ENCODE results near the gene ACSS1. TPM values are rescaled to one million over a fixed set of nuclear protein-coding genes. Genes with fewer than 3 reads are reported as not detected.

Gene ACSS1
- total RNA-seq, 1 donor from 2014 or later, result 7.3 TPM

DNA sequence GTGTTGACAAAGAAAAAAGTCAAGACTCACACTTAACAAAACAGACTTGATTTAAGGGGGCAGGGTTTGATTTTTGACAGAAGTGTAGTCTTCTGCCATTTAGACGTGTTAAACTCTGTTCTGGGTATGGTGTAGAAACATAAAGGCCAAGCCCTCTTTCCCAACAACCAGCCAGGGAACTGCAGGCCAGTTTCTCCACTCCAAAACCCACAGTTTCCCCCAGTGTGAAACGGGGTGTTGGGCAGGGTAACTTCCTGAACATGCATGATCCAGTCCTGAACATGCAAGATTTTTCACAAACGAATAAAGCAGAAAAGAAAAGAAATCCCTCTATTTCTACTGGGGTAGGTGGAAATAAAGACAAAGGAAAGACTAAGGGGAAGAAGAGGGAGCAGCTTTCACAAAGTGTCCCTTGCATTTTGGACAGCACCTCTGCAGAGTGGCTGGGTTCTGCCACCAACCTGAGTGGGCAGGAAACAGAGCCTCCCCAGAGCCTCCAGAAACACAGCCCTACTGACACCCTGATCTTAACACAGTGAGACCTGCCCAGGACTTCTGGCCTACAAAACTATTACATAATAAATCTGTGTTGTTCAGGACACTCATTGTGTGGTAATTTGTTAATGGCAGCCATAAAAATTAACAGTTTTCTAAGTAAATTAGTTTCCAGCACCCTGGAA is 72.8 kb downstream of the ACSS1 start:
- TF ChIP-seq, protein P1, sequence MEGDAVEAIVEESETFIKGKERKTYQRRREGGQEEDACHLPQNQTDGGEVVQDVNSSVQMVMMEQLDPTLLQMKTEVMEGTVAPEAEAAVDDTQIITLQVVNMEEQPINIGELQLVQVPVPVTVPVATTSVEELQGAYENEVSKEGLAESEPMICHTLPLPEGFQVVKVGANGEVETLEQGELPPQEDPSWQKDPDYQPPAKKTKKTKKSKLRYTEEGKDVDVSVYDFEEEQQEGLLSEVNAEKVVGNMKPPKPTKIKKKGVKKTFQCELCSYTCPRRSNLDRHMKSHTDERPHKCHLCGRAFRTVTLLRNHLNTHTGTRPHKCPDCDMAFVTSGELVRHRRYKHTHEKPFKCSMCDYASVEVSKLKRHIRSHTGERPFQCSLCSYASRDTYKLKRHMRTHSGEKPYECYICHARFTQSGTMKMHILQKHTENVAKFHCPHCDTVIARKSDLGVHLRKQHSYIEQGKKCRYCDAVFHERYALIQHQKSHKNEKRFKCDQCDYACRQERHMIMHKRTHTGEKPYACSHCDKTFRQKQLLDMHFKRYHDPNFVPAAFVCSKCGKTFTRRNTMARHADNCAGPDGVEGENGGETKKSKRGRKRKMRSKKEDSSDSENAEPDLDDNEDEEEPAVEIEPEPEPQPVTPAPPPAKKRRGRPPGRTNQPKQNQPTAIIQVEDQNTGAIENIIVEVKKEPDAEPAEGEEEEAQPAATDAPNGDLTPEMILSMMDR (IDR thresholded peaks at IDR 0.05; ENCODE audit: insufficient read depth, low read length, poor library complexity, severe bottlenecking), result no peak
- no peak for DNase-seq (ENCODE audit: low read depth)
- H3K4me3 ChIP-seq (ENCODE audit: low read depth, low read length), result no peak overlapping the region
- peaks cover under 1% of the 10 kb centered on the region for H3K36me3 ChIP-seq (ENCODE audit: control insufficient read depth, insufficient read depth, low read length)
- no peaks in the 10 kb centered on the region for H3K27me3 ChIP-seq (ENCODE audit: control insufficient read depth, insufficient read depth, low read length)

DNA sequence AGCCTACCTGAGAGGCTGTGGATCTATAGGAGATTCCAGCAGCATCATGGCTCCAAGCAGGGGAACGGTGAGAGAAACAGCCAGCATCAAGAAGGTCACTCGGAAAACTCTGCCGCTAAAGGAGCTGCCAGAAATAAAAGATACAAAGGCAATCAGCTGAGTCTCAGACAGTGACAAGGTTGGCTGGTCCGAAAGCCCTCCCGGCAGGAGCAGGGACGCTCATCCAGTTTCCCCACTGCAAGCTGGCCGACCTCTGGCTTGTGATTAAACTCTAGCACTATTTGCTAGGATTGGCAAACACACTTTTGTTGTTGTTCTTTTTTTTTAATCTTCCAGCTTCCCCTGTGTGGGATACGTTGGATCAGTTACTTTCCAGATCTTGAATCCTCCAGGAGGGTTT is 74.0 kb downstream of the ACSS1 start:
- H3K27me3 ChIP-seq (ENCODE audit: control insufficient read depth, insufficient read depth, low read length), result no peaks in the 10 kb centered on the region
- no peak overlapping the region for H3K4me3 ChIP-seq (ENCODE audit: low read depth, low read length)
- peaks cover 4% of the 10 kb centered on the region for H3K36me3 ChIP-seq (ENCODE audit: control insufficient read depth, insufficient read depth, low read length)

DNA sequence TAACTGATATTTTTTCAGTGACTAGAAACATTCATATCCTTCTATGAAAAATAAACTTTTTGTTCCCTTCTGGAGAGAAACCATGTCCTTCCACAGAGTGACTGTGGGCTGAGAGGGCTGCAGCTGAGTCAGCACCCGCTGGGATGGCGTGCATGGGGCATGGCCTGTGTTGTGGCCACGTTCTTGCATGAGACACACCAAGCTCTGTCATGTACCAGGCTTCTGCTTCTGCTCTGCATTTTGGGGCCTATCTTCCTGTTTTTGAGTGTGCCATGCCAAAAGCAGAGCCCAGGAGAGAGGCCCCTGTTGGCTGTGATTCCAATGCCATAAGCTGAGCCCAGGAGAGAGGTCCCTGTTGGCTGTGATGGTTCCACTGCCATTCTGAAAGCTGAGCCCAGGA is 76.1 kb downstream of the ACSS1 start:
- TF ChIP-seq, protein P1 (IDR thresholded peaks at IDR 0.05; ENCODE audit: insufficient read depth, low read length, poor library complexity, severe bottlenecking), result no peak
- DNase-seq (ENCODE audit: low read depth), result no peak
- H3K27me3 ChIP-seq (ENCODE audit: control insufficient read depth, insufficient read depth, low read length), result no peaks in the 10 kb centered on the region
- H3K4me3 ChIP-seq (ENCODE audit: low read depth, low read length), result no peak overlapping the region
- peaks cover 4% of the 10 kb centered on the region for H3K36me3 ChIP-seq (ENCODE audit: control insufficient read depth, insufficient read depth, low read length)

More for the DNA sequence above, 74.0 kb downstream of the ACSS1 start:
- DNase-seq (ENCODE audit: low read depth), result no peak
- TF ChIP-seq, protein P1 (IDR thresholded peaks at IDR 0.05; ENCODE audit: insufficient read depth, low read length, poor library complexity, severe bottlenecking), result no peak

DNA sequence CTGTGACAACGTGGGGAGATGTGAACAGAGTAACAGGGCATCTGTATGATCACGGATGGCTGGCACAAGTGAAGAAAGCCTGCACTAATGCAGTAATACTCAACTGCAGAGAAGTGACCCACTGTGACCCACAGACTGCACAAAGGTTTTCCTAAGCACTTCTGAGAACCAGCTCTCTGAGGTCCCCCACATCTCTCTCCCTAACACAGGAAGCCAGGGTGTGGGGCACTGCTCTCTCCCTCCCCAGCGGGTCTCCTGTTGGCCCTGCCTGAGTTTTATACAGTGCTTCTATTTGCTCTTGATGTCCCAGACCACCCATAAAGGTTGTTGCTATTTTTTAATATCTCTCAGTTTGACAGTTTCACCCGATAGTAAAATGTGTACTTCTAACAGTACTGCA is 76.7 kb downstream of the ACSS1 start:
- TF ChIP-seq, protein P1 (IDR thresholded peaks at IDR 0.05; ENCODE audit: insufficient read depth, low read length, poor library complexity, severe bottlenecking), result no peak
- no peaks in the 10 kb centered on the region for H3K27me3 ChIP-seq (ENCODE audit: control insufficient read depth, insufficient read depth, low read length)
- H3K4me3 ChIP-seq (ENCODE audit: low read depth, low read length), result no peak overlapping the region
- H3K36me3 ChIP-seq (ENCODE audit: control insufficient read depth, insufficient read depth, low read length), result peaks cover 4% of the 10 kb centered on the region
- DNase-seq (ENCODE audit: low read depth), result no peak

DNA sequence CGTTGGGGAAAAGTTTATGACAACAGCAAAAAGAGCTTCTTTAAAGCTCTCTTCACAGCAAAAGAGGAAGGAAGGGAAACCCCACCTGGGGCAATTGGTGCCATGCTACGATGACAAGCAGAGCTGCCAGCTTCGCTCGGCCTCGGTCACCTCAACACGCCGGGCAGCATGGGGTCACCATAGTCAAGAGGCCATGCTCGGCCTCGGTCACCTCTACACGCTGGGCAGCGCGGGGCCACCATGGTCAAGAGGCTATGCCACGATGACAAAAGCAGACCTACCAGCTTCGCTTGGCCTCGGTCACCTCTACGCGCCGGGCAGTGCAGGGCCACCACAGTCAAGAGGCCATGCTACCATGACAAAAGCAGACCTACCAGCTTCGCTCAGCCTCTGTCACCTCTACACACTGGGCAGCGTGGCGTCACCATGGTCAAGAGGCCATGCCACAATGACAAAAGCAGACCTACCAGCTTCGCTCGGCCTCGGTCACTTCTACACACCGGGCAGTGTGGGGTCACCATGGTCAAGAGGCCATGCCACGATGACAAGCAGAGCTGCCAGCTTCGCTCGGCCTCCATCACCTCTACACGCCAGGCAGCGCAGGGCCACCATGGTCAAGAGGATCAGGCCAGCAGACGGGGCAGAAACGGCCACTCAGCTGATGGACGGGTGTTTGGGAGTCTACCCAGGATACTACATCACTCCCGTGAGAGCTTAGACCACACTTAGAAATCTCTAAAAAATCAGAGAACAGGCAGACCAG is 77.5 kb downstream of the ACSS1 start:
- TF ChIP-seq, protein P1 (IDR thresholded peaks at IDR 0.05; ENCODE audit: insufficient read depth, low read length, poor library complexity, severe bottlenecking), result no peak
- H3K4me3 ChIP-seq (ENCODE audit: low read depth, low read length), result no peak overlapping the region
- H3K36me3 ChIP-seq (ENCODE audit: control insufficient read depth, insufficient read depth, low read length), result peaks cover 4% of the 10 kb centered on the region
- H3K27me3 ChIP-seq (ENCODE audit: control insufficient read depth, insufficient read depth, low read length), result no peaks in the 10 kb centered on the region
- DNase-seq (ENCODE audit: low read depth), result no peak

Data from kidney epithelial cell (primary cell).